GM23248 (cell line): ENCODE results near the gene SWSAP1. TPM values are rescaled to one million over a fixed set of nuclear protein-coding genes. Genes with fewer than 3 reads are reported as not detected.

Experiments
- DNase-seq: peaks from one replicate; pipeline ENCODE4 v3.0.0-alpha.2; 2015
- H2AFZ ChIP-seq: fragments of 200-600 bp; sonication (generic); 2 replicates; pipeline ENCODE4 v1.6.1; 2016; ENCODE audit warnings: antibody characterized with exemption
- H3F3A ChIP-seq: fragments of 200-600 bp; sonication (generic); 2 replicates; pipeline ENCODE4 v1.6.1; 2016; ENCODE audit warnings: mild to moderate bottlenecking, antibody characterized with exemption, mixed run types; ENCODE audit not compliant: insufficient read depth
- H3K27ac ChIP-seq: fragments of 200-600 bp; sonication (generic); 2 replicates; pipeline ENCODE4 v1.5.1; 2016; ENCODE audit warnings: mild to moderate bottlenecking
- H3K27me3 ChIP-seq: fragments of 200-600 bp; sonication (generic); replicated peaks from 2 replicates; pipeline ENCODE4 v1.6.1; 2016; ENCODE audit warnings: mild to moderate bottlenecking; ENCODE audit not compliant: insufficient read depth
- H3K36me3 ChIP-seq: fragments of 200-600 bp; sonication (generic); 2 replicates; pipeline ENCODE4 v1.6.1; 2016; ENCODE audit warnings: low read depth, mild to moderate bottlenecking
- H3K4me1 ChIP-seq: fragments of 200-600 bp; sonication (generic); 2 replicates; pipeline ENCODE4 v1.6.1; 2016; ENCODE audit warnings: mild to moderate bottlenecking; ENCODE audit not compliant: insufficient read depth
- H3K4me2 ChIP-seq: fragments of 200-600 bp; sonication (generic); one replicate; pipeline ENCODE4 v1.6.1; 2016; ENCODE audit warnings: mild to moderate bottlenecking; ENCODE audit not compliant: unreplicated experiment
- H3K4me3 ChIP-seq: fragments of 200-600 bp; sonication (generic); 2 replicates; pipeline ENCODE4 v1.5.1; 2016; ENCODE audit warnings: mild to moderate bottlenecking
- H3K79me2 ChIP-seq: fragments of 200-600 bp; sonication (generic); 2 replicates; pipeline ENCODE4 v1.6.1; 2016; ENCODE audit warnings: mild to moderate bottlenecking; ENCODE audit not compliant: insufficient read depth
- H3K9ac ChIP-seq: fragments of 200-600 bp; sonication (generic); 2 replicates; pipeline ENCODE4 v1.6.1; 2016; ENCODE audit warnings: mild to moderate bottlenecking
- H3K9me2 ChIP-seq: fragments of 200-600 bp; sonication (generic); 2 replicates; pipeline ENCODE4 v1.6.1; 2016; ENCODE audit warnings: mixed run types, mild to moderate bottlenecking, moderate library complexity; ENCODE audit not compliant: insufficient read depth
- H3K9me3 ChIP-seq: fragments of 200-600 bp; sonication (generic); one replicate; pipeline ENCODE4 v1.6.1; 2017; ENCODE audit warnings: low read depth
- H4K20me1 ChIP-seq: fragments of 200-600 bp; sonication (generic); 2 replicates; pipeline ENCODE4 v1.6.0; 2016; ENCODE audit not compliant: insufficient read depth
- EZH2 ChIP-seq: fragments of 200-600 bp; sonication (generic); IDR thresholded peaks from 2 replicates; pipeline ENCODE4 v1.6.1; 2018; ENCODE audit warnings: antibody characterized with exemption, mild to moderate bottlenecking; ENCODE audit not compliant: insufficient read depth, poor library complexity, severe bottlenecking
- EZH2phosphoT487 ChIP-seq: fragments of 200-600 bp; sonication (generic); IDR thresholded peaks from 2 replicates; pipeline ENCODE4 v1.6.1; 2018; ENCODE audit warnings: antibody characterized with exemption, moderate library complexity, mild to moderate bottlenecking, low read depth; ENCODE audit not compliant: insufficient read depth
- whole genome bisulfite sequencing, 2 experiments: methylation state at CpG; one replicate each; pipeline ENCODE4 v1.1.6; 2015 to 2017; ENCODE audit warnings: low lambda C conversion rate in 2 of 2, low coverage in 1 of 2; ENCODE audit errors: missing lambda C conversion rate in 2 of 2; 5-methylcytosine and 5-hydroxymethylcytosine counted together
- in situ Hi-C: fragments of 300-500 bp; cut with MboI; formaldehyde crosslinking; loops from 2 replicates; pipeline ENCODE4 v1.15.0; 2020
- polyA plus RNA-seq: library from polyadenylated mRNA; unstranded; fragments of >200 nt; fragmentation: Nextera tagmentation; extraction: Ambion mirVana; gene quantifications from 2 replicates; pipeline ENCODE4 v1.2.1, GENCODE V29; 2016
- total RNA-seq: library from RNA; depleted of rRNA; stranded (reverse); fragments of >200 nt; shearing (Covaris generic); gene quantifications from 2 replicates; pipeline ENCODE4 v1.2.3, GENCODE V29; 2014

SWSAP1 gene
- total and polyA plus RNA-seq, 2 experiments from 2014 or later = 0.32 to 1.3 TPM

DNA sequence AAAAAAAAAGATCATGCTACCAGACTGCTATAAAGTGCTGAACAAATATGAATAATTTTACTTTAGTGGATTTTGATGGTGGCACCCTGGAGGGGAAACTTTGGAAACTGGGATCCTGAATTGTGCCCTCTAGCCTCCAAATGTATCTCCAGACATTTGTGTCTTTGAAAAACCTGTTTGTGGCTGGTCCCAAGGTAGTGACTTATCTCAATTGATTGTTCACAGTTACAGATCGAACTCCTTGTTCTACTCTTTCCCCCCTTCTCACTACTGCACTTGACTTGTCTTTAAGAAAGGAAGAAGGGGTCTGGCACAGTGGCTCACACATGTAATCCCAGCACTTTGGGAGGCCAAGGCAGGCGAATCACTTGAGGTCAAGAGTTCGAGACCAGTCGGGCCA, 34.1 kb downstream of the SWSAP1 start:
- H3K9ac ChIP-seq = no peak overlapping the region
- H3K4me1 ChIP-seq = no peaks in the 10 kb centered on the region
- H3K9me2 ChIP-seq = no peaks in the 10 kb centered on the region
- WGBS, 2 experiments = 73 to 79% methylated on average over 4 of the region's 4 CpGs
- no peak overlapping the region for H3K27ac ChIP-seq
- H3K4me2 ChIP-seq = no peak overlapping the region
- in situ Hi-C loops = no loop called here
- TF ChIP-seq EZH2 = no peak
- no peak for TF ChIP-seq EZH2phosphoT487
- H3K27me3 ChIP-seq = no peaks in the 10 kb centered on the region
- no peaks in the 10 kb centered on the region for H3K9me3 ChIP-seq
- no peaks in the 10 kb centered on the region for H4K20me1 ChIP-seq
- H3K36me3 ChIP-seq = no peaks in the 10 kb centered on the region
- no peaks in the 10 kb centered on the region for H3K79me2 ChIP-seq
- H3F3A ChIP-seq = no peaks in the 10 kb centered on the region
- no peak overlapping the region for H2AFZ ChIP-seq
- H3K4me3 ChIP-seq = no peak overlapping the region
- no peak for DNase-seq

DNA sequence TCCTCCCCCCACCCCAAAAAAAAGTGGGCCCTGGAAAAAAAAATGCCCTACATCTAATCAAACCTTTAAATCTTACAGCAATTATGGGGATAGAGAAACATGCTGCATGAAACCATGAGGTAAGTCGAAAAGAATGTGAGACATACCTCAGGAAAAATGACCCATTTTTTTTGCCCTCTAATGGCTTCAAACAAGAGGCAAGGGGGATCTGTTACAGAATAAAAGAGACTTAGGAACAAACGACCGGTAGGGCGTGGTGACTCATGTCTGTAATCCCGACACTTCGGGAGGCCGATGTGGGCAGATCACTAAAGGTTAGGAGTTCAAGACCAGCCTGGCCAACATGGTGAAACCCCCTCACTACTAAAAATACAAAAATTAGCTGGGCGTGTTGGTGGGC, 36.2 kb downstream of the SWSAP1 start:
- in situ Hi-C loops = no loop called here
- no peak for TF ChIP-seq EZH2phosphoT487
- TF ChIP-seq EZH2 = no peak
- Histone ChIP-seq H3K4me3 (no peak overlapping the region), H3K79me2 (no peaks in the 10 kb centered on the region), H3F3A (no peaks in the 10 kb centered on the region), H3K9me3 (no peaks in the 10 kb centered on the region), H3K4me1 (no peaks in the 10 kb centered on the region), H3K27me3 (no peaks in the 10 kb centered on the region), H3K36me3 (no peaks in the 10 kb centered on the region), H3K9me2 (no peaks in the 10 kb centered on the region), H3K4me2 (no peak overlapping the region), H4K20me1 (no peaks in the 10 kb centered on the region), H2AFZ (no peak overlapping the region), H3K27ac (no peak overlapping the region), H3K9ac (no peak overlapping the region)
- WGBS, 2 experiments = 36 to 49% methylated on average over 8 of the region's 8 CpGs
- DNase-seq = peak; percentile 46

- H3K4me3 ChIP-seq = no peak overlapping the region
- no peak overlapping the region for H3K9ac ChIP-seq
- no peaks in the 10 kb centered on the region for H3K4me1 ChIP-seq
- no peak overlapping the region for H3K4me2 ChIP-seq
- TF ChIP-seq EZH2phosphoT487 = no peak
- no peak for TF ChIP-seq EZH2
- H2AFZ ChIP-seq = no peak overlapping the region
- H3K79me2 ChIP-seq = no peaks in the 10 kb centered on the region
- H3K9me2 ChIP-seq = no peaks in the 10 kb centered on the region
- H3K36me3 ChIP-seq = no peaks in the 10 kb centered on the region
- H3K27ac ChIP-seq = no peak overlapping the region
- in situ Hi-C loops = no loop called here
- no peaks in the 10 kb centered on the region for H3K9me3 ChIP-seq
- no peaks in the 10 kb centered on the region for H3F3A ChIP-seq
- no peaks in the 10 kb centered on the region; the same call in 1 of the 2 replicates for H3K27me3 ChIP-seq
- DNase-seq = peak; percentile 25
- 39 to 40% methylated on average over 2 of the region's 2 CpGs for WGBS, 2 experiments
- H4K20me1 ChIP-seq = no peaks in the 10 kb centered on the region
Observed at GRCh38 chr19:11414544-11414943, 40.1 kb downstream of the SWSAP1 start.

DNA sequence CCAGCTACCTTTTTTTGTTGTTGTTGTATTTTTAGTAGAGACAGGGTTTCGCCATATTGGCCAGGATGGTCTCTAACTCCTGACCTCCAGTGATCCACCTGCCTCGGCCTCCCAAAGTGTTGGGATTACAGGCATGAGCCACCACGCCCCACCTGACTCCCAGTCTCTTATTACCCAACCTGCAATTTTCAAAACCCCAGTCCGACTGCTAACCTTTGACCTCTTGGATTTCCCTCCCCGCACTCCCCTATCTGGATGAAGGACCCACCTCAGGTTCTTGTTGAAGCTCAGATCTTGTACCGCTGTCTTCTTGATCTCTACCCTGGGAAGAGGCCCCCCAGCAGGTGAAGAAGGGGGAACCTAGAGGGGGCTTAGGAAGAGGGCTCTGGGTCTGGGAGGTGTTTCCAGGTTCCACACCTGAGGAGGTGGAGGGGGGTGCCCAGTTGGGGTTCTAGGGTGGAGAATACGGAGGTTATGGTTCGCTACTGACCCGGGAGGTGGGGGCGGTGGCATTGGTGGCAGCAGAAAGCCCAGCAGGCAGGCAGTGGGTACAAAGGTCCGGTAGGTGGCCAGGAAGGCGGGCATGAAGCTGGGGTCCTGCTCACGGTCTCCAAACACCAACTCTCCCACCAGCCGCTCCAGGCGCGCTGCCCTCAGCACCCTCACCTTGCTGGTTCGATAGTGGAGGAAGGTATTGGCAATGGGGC, 42.0 kb downstream of the SWSAP1 start:
- Histone ChIP-seq H3K36me3 (no peaks in the 10 kb centered on the region), H4K20me1 (no peaks in the 10 kb centered on the region), H3K4me3 (no peak overlapping the region), H3K9me3 (no peaks in the 10 kb centered on the region), H3K27me3 (no peaks in the 10 kb centered on the region; the same call in 1 of the 2 replicates), H3K9ac (no peak overlapping the region), H3K9me2 (no peaks in the 10 kb centered on the region), H2AFZ (no peak overlapping the region), H3K79me2 (no peaks in the 10 kb centered on the region), H3K27ac (no peak overlapping the region), H3F3A (no peaks in the 10 kb centered on the region), H3K4me1 (no peaks in the 10 kb centered on the region), H3K4me2 (no peak overlapping the region)
- WGBS, 2 experiments = 86 to 92% methylated on average over 17 of the region's 17 CpGs
- in situ Hi-C loops = no loop called here
- no peak for TF ChIP-seq EZH2
- TF ChIP-seq EZH2phosphoT487 = no peak
- no peak for DNase-seq
